GM12865 (cell line): ENCODE results near the gene TMEM217.

Experiments used
- DNase-seq: peaks from one replicate; pipeline ENCODE4 v3.0.0; 2010; ENCODE audit warnings: low read depth
- H3K4me3 ChIP-seq: 2 replicates; pipeline ENCODE4 v1.5.1; 2011; ENCODE audit warnings: mild to moderate bottlenecking, low read depth, low read length, control low read depth
- CTCF ChIP-seq: IDR thresholded peaks from 2 replicates; pipeline ENCODE4 v1.5.1; 2011; ENCODE audit warnings: low read length, control low read depth, low read depth, inconsistent platforms; ENCODE audit not compliant: insufficient read depth; ENCODE audit errors: missing control alignments

Gene TMEM217

DNA sequence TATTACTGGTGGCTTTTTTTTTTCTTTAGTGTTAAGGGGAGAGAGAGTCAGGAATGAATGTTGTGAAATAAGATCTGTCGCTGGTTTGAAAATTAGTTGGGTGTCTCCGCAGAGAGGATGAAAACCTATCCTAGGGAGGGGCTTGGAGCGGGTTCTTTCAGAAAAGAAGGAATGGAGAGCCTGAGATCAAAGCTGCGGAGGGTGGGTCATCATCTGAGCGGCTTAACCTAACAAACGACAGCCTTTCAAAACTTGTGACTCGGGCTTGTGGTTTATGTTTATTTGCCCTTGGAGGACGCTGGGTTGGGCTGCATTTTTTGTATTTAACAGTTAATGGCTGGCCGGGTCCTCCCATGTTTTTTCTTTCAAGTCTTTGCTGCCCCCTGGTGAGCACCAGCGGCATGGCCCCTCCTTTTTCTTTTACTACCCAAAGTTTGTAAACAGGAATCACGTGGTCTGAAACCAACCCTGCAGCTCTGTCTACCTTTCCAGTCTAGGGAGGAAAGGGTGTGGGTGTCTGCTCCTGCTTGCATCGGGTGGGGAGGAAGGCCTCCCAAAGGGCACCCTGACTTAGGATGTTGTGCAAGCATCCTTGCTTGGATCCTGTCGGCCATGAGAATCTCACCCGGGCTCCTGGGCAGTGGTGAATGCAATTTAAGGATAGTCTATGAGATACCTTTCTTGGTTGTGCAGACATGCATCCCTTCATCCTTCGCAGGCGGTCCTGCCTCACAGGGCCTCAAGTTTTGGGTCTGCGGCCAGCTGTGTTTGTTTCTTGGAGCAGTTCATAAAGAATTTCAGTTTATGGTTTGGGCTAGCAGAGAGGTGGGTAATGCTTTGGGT is 85.8 kb downstream of the TMEM217 start:
- peak; percentile 86 for TF ChIP-seq CTCF
- peak; percentile 93 for DNase-seq
- H3K4me3 ChIP-seq, result peak overlapping the region; percentile 92

DNA sequence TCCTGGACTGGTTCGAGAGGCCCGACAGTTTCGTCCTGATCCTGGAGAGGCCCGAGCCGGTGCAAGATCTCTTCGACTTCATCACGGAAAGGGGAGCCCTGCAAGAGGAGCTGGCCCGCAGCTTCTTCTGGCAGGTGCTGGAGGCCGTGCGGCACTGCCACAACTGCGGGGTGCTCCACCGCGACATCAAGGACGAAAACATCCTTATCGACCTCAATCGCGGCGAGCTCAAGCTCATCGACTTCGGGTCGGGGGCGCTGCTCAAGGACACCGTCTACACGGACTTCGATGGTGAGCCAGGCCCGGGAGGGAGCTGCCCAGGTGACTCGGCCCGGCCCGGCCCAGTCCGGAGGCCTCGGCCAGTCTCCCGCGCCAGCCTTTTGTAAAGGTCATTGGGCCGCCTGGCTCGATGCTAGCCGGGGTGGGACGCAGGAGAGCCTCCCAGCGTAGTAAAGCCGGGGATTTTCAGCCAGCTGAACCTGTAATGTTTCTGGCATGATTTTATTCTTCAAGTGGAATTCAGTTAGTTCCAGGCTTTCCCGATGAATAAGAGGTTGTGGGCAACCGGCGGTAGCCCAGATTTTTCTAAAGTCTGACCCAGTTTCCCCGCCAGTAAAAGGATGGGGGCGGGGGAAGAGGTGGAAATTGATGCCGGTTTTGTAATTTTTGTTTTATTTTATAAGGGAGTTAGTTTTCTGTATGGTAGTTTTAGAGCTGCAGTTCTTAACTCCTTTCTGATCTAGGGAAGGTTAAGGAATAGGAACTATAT is 86.6 kb downstream of the TMEM217 start:
- no peak for TF ChIP-seq CTCF
- peak overlapping the region; percentile 92 for H3K4me3 ChIP-seq
- peak; percentile 50 for DNase-seq

DNA sequence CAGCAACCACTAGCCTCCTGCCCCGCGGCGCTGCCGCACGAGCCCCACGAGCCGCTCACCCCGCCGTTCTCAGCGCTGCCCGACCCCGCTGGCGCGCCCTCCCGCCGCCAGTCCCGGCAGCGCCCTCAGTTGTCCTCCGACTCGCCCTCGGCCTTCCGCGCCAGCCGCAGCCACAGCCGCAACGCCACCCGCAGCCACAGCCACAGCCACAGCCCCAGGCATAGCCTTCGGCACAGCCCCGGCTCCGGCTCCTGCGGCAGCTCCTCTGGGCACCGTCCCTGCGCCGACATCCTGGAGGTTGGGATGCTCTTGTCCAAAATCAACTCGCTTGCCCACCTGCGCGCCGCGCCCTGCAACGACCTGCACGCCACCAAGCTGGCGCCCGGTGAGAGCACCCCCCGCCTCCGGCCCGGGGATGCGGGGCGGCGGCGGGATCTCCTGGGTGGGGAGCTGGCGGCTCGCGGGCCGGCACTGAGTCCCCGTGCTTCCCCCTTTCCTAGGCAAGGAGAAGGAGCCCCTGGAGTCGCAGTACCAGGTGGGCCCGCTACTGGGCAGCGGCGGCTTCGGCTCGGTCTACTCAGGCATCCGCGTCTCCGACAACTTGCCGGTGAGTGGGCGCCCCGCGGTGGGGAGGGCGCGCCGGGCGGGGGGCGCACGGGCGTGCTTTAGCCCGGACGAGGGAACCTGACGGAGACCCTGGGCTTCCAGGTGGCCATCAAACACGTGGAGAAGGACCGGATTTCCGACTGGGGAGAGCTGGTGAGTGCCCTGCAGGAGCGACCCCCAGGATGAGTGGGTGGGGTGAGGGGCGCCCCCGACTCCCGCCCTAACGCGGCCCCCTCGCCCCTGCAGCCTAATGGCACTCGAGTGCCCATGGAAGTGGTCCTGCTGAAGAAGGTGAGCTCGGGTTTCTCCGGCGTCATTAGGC is 87.4 kb downstream of the TMEM217 start:
- peak; percentile 68 for DNase-seq
- H3K4me3 ChIP-seq, result peak overlapping the region; percentile 92
- TF ChIP-seq CTCF, result no peak

GRCh38 chr6:37169496-37170272 is 88.3 kb downstream of the TMEM217 start, which contains the start of gene PIM1:
TSS of gene PIM1 (plus strand) at chr6:37170152. CDS start at chr6:37170576, 424 bp downstream.
- H3K4me3 ChIP-seq, result peak within 1 kb of the TSS; percentile 92
- TF ChIP-seq CTCF, result no peak
- DNase-seq, result peak; percentile 99

GRCh38 chr6:37168811-37169495 is 89.0 kb downstream of the TMEM217 start:
- DNase-seq, result peak; percentile 35
- peak overlapping the region; percentile 52 for H3K4me3 ChIP-seq
- TF ChIP-seq CTCF, result no peak
